ENCODE data around the gene ROR1. TPM values are rescaled to one million over a fixed set of nuclear protein-coding genes. Genes with fewer than 3 reads are reported as not detected.

ROR1 gene
- polyA plus RNA-seq, 1 of the 3 experiments (the other 2 are of a cell fraction): 4.0 TPM

DNA sequence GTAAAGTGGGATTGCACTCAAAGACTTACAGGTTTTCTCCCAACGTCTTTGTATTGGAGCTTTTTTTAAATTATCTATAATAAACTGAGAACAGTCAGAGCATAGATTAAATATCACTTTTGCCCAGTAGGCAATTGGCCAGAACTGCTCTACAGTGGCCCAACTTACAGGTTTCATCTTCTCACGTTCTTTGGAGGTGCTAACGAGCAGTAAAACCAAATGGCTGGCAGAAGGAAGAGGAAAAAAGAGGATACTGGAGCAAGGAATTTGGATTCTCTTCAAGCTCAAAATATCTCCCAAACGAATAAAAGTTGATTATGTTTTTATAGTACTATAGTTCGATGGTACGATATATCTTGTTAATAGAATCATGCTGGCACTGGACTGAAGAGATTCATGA lies 201.1 kb downstream of the ROR1 start:
- ChIA-PET POLR2A (no interaction called here), CTCF (interaction anchor here (1.0 to 2.5 kb wide), 6 partner anchors 9 to 270 kb away, joined by 3 to 8 read pairs (median 4); no protein-coding TSS in a partner anchor)
- Histone ChIP-seq H3K36me3 (replicated peaks in 1 of 2; ENCODE audit: control insufficient read depth in 1 of 2, insufficient read depth in 2 of 2, low read length in 1 of 2) (no peaks in the 10 kb centered on the region), H3F3A (replicated peaks; ENCODE audit: insufficient read depth) (no peaks in the 10 kb centered on the region), H2AFZ (ENCODE audit: low read depth) (no peak overlapping the region), H3K9ac (no peak overlapping the region), H3K9me2 (no peaks in the 10 kb centered on the region), H3K79me2 (ENCODE audit: insufficient read depth) (no peaks in the 10 kb centered on the region), H3K9me3 (no peaks in the 10 kb centered on the region), H3K4me2 (no peak overlapping the region), H3K27me3 (ENCODE audit: insufficient read depth) (no peaks in the 10 kb centered on the region), H3K4me1 (ENCODE audit: control insufficient read depth in 1 of 2, insufficient read depth in 2 of 2, low read depth in 1 of 2, low read length in 1 of 2) (peaks cover 0 to 5% of the 10 kb centered on the region in 2 experiments; a peak in 2 of 4 replicates), H4K20me1 (ENCODE audit: insufficient read depth) (no peaks in the 10 kb centered on the region), H3K27ac (ENCODE audit: low read depth in 2 of 2, low read length in 1 of 2) (no peak overlapping the region), H3K4me3 (ENCODE audit: low read depth in 2 of 2, low read length in 1 of 2) (no peak overlapping the region)
- 88% methylated on average over 6 of the region's 6 CpGs for WGBS (ENCODE audit: low lambda C conversion rate)
- no peak for DNase-seq
- TF ChIP-seq EZH2phosphoT487 (IDR thresholded peaks at IDR 0.05; ENCODE audit: borderline replicate concordance, low read depth) (no peak), SMC3 (IDR thresholded peaks at IDR 0.05; ENCODE audit: low read depth, low read length) (no peak), JUND (IDR thresholded peaks at IDR 0.05) (no peak), EP300 (IDR thresholded peaks at IDR 0.05; ENCODE audit: borderline replicate concordance in 1 of 2, low read depth in 1 of 2, low read length in 1 of 2) (no peak), RFX5 (IDR thresholded peaks at IDR 0.05; ENCODE audit: low read length) (no peak), MEF2A (IDR thresholded peaks at IDR 0.05; ENCODE audit: borderline replicate concordance, low read depth) (no peak)
- TF ChIP-seq, protein P1, sequence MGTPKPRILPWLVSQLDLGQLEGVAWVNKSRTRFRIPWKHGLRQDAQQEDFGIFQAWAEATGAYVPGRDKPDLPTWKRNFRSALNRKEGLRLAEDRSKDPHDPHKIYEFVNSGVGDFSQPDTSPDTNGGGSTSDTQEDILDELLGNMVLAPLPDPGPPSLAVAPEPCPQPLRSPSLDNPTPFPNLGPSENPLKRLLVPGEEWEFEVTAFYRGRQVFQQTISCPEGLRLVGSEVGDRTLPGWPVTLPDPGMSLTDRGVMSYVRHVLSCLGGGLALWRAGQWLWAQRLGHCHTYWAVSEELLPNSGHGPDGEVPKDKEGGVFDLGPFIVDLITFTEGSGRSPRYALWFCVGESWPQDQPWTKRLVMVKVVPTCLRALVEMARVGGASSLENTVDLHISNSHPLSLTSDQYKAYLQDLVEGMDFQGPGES (IDR thresholded peaks at IDR 0.05; ENCODE audit: low read depth, low read length): no peak

DNA sequence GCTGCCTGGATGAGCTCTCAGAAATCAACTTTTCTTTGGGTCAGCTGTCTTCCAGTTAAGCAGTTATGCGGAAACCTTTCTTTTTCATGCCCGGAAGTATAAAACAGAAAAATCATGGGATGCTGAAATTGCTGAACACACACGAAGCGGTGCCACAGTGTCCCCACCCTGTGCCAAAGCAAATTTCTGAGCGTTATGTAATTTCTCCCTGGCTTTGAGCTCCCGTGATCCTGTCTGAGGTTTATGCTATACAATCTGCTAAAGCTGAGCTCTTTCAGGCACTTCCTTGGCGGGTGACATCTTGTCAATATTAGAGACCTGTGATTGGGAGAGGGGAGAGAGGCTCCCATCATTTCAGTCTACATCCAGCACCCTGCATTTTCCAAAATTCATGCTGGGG lies 201.7 kb downstream of the ROR1 start:
- Histone ChIP-seq H4K20me1 (ENCODE audit: insufficient read depth) (no peaks in the 10 kb centered on the region), H3K27ac (ENCODE audit: low read depth in 2 of 2, low read length in 1 of 2) (no peak overlapping the region), H3K4me3 (ENCODE audit: low read depth in 2 of 2, low read length in 1 of 2) (no peak overlapping the region), H3K9me2 (no peaks in the 10 kb centered on the region), H3K27me3 (ENCODE audit: insufficient read depth) (no peaks in the 10 kb centered on the region), H3F3A (replicated peaks; ENCODE audit: insufficient read depth) (no peaks in the 10 kb centered on the region), H3K4me1 (ENCODE audit: control insufficient read depth in 1 of 2, insufficient read depth in 2 of 2, low read depth in 1 of 2, low read length in 1 of 2) (peaks cover 0 to 5% of the 10 kb centered on the region in 2 experiments; a peak in 2 of 4 replicates), H3K9me3 (no peaks in the 10 kb centered on the region), H3K79me2 (ENCODE audit: insufficient read depth) (no peaks in the 10 kb centered on the region), H3K9ac (no peak overlapping the region), H3K36me3 (replicated peaks in 1 of 2; ENCODE audit: control insufficient read depth in 1 of 2, insufficient read depth in 2 of 2, low read length in 1 of 2) (no peaks in the 10 kb centered on the region), H3K4me2 (no peak overlapping the region), H2AFZ (ENCODE audit: low read depth) (no peak overlapping the region)
- CTCF ChIA-PET: interaction anchor here (1.0 to 2.5 kb wide), 5 partner anchors 9 to 162 kb away, joined by 3 to 8 read pairs (median 4); no protein-coding TSS in a partner anchor
- POLR2A ChIA-PET: no interaction called here
- TF ChIP-seq, protein P2, sequence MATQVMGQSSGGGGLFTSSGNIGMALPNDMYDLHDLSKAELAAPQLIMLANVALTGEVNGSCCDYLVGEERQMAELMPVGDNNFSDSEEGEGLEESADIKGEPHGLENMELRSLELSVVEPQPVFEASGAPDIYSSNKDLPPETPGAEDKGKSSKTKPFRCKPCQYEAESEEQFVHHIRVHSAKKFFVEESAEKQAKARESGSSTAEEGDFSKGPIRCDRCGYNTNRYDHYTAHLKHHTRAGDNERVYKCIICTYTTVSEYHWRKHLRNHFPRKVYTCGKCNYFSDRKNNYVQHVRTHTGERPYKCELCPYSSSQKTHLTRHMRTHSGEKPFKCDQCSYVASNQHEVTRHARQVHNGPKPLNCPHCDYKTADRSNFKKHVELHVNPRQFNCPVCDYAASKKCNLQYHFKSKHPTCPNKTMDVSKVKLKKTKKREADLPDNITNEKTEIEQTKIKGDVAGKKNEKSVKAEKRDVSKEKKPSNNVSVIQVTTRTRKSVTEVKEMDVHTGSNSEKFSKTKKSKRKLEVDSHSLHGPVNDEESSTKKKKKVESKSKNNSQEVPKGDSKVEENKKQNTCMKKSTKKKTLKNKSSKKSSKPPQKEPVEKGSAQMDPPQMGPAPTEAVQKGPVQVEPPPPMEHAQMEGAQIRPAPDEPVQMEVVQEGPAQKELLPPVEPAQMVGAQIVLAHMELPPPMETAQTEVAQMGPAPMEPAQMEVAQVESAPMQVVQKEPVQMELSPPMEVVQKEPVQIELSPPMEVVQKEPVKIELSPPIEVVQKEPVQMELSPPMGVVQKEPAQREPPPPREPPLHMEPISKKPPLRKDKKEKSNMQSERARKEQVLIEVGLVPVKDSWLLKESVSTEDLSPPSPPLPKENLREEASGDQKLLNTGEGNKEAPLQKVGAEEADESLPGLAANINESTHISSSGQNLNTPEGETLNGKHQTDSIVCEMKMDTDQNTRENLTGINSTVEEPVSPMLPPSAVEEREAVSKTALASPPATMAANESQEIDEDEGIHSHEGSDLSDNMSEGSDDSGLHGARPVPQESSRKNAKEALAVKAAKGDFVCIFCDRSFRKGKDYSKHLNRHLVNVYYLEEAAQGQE (IDR thresholded peaks at IDR 0.05; ENCODE audit: low read depth, low read length): no peak
- TF ChIP-seq RAD21 (IDR thresholded peaks at IDR 0.05; ENCODE audit: low read length) (no peak), TAF1 (IDR thresholded peaks at IDR 0.05; ENCODE audit: borderline replicate concordance, low read depth, low read length) (no peak), RFX5 (IDR thresholded peaks at IDR 0.05; ENCODE audit: low read length) (no peak), GABPA (IDR thresholded peaks at IDR 0.05; ENCODE audit: low read depth) (no peak), JUND (IDR thresholded peaks at IDR 0.05) (no peak), EZH2phosphoT487 (IDR thresholded peaks at IDR 0.05; ENCODE audit: borderline replicate concordance, low read depth) (no peak), FOSL2 (IDR thresholded peaks at IDR 0.05; ENCODE audit: borderline replicate concordance, low read depth) (no peak), RXRA (IDR thresholded peaks at IDR 0.05; ENCODE audit: borderline replicate concordance, low read depth) (no peak), FOXJ3 (CRISPR knock-in tag; IDR thresholded peaks at IDR 0.05) (no peak)
- TF ChIP-seq, protein P3, sequence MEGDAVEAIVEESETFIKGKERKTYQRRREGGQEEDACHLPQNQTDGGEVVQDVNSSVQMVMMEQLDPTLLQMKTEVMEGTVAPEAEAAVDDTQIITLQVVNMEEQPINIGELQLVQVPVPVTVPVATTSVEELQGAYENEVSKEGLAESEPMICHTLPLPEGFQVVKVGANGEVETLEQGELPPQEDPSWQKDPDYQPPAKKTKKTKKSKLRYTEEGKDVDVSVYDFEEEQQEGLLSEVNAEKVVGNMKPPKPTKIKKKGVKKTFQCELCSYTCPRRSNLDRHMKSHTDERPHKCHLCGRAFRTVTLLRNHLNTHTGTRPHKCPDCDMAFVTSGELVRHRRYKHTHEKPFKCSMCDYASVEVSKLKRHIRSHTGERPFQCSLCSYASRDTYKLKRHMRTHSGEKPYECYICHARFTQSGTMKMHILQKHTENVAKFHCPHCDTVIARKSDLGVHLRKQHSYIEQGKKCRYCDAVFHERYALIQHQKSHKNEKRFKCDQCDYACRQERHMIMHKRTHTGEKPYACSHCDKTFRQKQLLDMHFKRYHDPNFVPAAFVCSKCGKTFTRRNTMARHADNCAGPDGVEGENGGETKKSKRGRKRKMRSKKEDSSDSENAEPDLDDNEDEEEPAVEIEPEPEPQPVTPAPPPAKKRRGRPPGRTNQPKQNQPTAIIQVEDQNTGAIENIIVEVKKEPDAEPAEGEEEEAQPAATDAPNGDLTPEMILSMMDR (IDR thresholded peaks at IDR 0.05): no peak
- no peak for DNase-seq
- WGBS (ENCODE audit: low lambda C conversion rate): 81% methylated on average over 7 of the region's 7 CpGs
